HUDEP-2 (cell line): Measurements from ENCODE around the gene FXYD7.
A peak's percentile ranks its signal among the peaks of the same experiment; 100 is the strongest.

ENCODE experiments used
- DNase-seq, 76 experiments: peaks; one replicate each; lab custom pipeline; 2025; ENCODE audit not compliant: unreplicated experiment in 76 of 76; lab: John Stamatoyannopoulos, UW

The FXYD7 gene

GRCh38 chr19:35162471-35163326 lies 19.6 kb downstream of the FXYD7 start:
- no peak for DNase-seq

- no peak for DNase-seq
These were observed 21.4 kb downstream of the FXYD7 start for GRCh38 chr19:35164418-35164817.

- no peak for DNase-seq
These were observed 22.4 kb downstream of the FXYD7 start for GRCh38 chr19:35165200-35166058.

- peak in 4 of 76 experiments; percentile 6 to 51 (median 30) for DNase-seq
These were observed 23.3 kb downstream of the FXYD7 start for GRCh38 chr19:35166100-35167063.

- peak in 12 of 76 experiments; percentile 11 to 33 (median 24) for DNase-seq
These were observed 24.4 kb downstream of the FXYD7 start for GRCh38 chr19:35167251-35168119.

- peak in 32 of 76 experiments; percentile 7 to 66 (median 38) for DNase-seq
These were observed 25.1 kb downstream of the FXYD7 start for GRCh38 chr19:35168196-35168595.

GRCh38 chr19:35169221-35169995 lies 26.4 kb downstream of the FXYD7 start:
- DNase-seq: no peak

GRCh38 chr19:35170359-35171061 lies 27.5 kb downstream of the FXYD7 start:
- no peak for DNase-seq

- no peak for DNase-seq
These were observed 28.7 kb downstream of the FXYD7 start for GRCh38 chr19:35171730-35172129.

- DNase-seq: no peak
These were observed 31.2 kb downstream of the FXYD7 start for GRCh38 chr19:35174226-35174625.

GRCh38 chr19:35176181-35176570 lies 33.1 kb downstream of the FXYD7 start:
- DNase-seq: no peak

GRCh38 chr19:35177377-35178274 lies 34.6 kb downstream of the FXYD7 start:
- peak in 14 of 76 experiments; percentile 12 to 61 (median 32) for DNase-seq

GRCh38 chr19:35178701-35179100 lies 35.6 kb downstream of the FXYD7 start:
- peak in 1 of 76 experiments; percentile 2 for DNase-seq

GRCh38 chr19:35179830-35180229 lies 36.8 kb downstream of the FXYD7 start:
- DNase-seq: no peak

GRCh38 chr19:35181387-35181786 lies 38.3 kb downstream of the FXYD7 start:
- no peak for DNase-seq

GRCh38 chr19:35184267-35184666 lies 41.2 kb downstream of the FXYD7 start:
- no peak for DNase-seq

GRCh38 chr19:35184884-35185283 lies 41.8 kb downstream of the FXYD7 start:
- DNase-seq: no peak
